GM21528 (cell line): ENCODE results near the gene ROBO2.

Experiments
- ATAC-seq: cut with Tn5 transposase; IDR thresholded peaks from one replicate; pipeline ENCODE4 v1.9.1; 2021; ENCODE audit warnings: mild to moderate bottlenecking, moderate library complexity; ENCODE audit not compliant: unreplicated experiment, low FRiP score

The ROBO2 gene

DNA sequence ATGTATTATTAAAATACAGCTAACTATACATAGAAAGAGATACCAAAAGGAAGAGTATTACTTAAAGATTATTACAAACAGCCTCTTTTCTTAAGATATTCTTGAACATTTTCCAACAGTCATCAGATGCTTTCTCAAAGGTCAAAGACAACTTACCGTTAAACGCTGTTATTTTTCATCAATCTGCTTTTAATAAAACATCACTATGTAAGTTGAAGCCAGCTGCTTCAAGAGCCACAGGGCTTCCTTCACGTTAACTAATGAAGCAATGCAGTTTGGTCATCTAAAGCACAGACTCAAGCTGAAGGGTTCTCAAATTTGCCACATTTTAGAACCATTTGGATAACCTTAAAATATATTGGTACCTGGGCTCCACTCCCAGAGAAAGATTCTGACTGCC is 578.8 kb downstream of the ROBO2 start:
- ATAC-seq = no peak

DNA sequence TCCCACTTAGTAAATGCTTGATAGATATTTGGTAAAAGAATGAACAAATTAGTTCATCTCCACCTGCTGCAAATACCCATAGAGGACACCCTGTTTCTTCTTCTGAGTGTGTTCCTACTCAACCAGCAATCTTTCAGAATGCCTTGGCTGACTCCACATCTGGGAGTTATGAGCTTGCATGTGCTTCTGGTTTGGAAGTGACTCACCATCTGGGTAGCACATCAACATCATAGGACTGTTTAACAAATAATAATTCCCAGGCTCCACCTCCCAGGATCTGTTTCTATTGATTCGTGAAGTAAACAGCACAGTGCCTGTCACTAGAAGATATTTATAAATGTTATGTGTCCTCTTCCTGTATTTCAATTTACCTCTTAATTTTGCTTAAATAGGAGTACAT is 580.1 kb downstream of the ROBO2 start:
- ATAC-seq = no peak

DNA sequence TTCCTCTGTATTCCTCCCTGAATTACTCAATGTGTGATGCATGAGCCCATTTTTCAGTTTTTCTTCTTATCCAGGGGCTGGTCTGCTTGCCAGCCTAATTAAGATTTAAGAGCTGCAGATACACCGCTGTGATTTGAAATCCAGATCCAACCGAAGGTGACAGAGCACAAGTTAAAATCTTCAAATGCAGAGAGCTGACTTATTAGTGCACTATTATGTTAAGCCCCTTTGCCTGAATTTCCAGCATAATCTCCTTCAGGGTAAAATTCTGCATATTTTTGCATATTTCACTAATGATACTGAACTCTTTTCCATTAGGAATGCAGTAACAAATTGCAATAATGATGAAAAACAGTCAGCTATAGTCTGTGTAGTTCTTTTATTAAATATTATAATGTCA is 583.6 kb downstream of the ROBO2 start:
- no peak for ATAC-seq

DNA sequence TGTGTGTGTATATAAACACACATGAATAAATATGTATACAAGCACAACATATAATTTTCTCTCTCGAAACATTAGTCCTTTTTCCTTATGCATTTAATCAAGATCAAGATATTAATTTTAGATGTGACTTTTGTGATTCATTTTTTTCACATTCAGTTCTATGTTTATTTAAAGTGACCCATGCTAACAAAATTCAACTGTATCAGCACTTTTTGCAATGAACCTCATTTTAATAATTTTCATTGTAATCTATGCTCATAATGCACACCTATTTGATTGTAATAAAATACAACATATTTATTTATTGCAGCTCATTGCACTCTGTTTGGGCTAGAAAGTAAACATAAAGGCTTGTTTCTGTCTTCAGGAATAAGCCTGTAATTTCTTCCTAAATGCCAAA is 586.3 kb downstream of the ROBO2 start:
- no peak for ATAC-seq

DNA sequence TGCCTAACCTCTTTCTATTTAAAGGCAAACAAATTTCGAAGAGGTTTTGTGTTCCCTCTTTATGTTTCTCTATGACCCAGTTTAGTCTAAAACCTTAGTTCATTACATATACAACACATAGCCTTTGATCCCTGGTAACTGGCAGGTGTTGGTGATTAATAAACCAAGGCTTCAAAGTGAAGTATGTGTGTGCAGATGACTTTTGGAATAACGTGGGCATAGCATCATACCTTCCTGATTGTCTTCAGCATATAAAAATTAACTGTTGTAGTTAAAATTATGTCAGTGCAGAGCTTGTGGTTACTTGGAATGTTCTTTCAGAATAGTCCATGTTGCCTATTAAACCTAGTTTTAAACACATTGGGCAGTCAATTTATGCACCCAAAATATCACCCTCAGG is 608.3 kb downstream of the ROBO2 start:
- no peak for ATAC-seq

DNA sequence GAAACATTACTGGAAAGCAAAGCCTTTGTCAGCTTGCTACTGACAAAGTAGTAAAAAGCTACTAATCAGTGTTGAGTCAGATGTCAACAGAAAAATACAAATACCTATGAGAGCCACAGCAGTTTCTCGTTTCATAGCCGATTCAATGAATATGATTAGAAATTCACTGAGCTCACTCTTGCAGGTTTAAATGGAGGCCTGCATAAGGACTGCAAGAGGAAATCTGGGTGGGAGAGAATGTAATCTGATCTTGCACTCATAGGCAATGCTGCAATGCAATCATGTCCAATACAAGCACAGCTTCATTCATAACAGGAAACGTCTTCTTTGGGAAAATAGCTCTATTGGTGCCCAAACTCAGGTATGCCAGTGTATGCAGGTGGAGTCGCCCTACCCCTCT is 608.8 kb downstream of the ROBO2 start:
- ATAC-seq = no peak

DNA sequence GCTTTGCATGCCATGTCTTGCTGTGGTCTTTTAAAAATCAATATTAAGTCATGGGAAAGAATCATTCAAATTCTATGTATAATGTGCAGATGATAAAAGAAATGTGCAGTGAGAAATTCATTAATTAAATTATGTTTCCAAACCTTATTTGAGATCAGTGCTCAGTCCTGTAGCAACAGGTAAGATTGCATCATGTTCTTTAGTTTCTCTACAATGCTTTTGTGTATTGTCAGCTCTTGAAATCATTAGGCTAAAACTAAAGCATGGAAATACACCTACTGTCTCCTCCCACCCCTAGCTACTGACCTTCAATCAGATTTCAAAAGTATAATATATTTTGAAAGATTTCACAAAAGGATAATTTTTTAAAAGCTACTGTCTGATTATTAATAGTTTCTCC is 612.7 kb downstream of the ROBO2 start:
- no peak for ATAC-seq

DNA sequence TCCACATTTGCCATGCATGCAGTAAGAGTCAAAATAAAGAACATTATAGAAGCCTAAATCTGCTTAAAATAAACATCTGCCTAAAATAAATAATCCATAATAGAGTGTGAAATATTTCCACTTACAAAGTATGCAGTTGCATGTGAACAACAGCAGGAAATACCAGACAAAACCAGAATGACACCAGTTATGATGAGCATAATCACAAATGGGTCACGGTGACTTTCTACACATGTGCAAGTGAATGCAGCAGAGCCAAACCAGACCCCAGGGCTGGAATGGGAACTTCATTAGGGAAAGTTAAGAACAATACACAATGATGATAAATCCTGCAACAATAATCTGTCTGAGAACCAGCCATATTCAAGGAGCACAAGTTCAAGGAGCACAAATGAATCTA is 615.5 kb downstream of the ROBO2 start:
- no peak for ATAC-seq

DNA sequence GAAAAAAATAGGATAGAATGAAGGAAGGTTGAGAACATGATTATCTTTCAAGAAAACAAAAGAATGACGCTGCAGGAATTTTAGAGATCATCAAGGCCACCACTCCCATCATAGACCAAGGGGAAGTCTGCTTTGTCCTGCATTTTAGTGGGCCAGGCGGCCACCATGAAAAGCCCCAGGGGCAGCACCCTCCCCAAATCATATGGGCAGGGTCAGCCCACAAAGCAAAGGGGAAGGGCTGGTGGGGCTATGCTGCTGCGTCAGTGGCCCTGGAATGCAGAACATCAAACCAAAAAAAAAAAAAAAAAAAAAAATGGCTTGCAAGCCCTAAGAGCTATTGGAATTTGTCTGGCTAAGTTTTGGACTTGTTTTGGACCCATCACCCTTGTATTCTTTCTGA is 620.8 kb downstream of the ROBO2 start:
- no peak for ATAC-seq

DNA sequence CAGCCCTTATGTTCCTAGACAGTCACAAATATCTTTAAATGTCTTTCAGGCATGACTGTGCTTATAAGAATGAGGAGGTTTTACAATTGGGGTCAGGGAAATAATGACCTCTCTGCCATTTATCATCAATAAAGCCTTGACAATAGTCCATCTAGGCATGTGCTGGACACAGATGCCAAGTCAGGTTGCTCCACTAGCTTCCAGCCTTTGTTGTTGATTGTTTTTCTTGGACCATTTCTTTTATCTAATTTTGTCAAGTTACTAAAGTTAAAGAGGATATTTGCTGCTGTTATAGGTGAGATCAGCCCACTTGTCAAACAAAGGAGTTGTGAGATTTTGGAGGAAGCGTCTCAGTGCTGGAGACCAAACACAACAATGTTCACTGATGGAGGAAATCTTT is 628.0 kb downstream of the ROBO2 start:
- ATAC-seq = no peak

DNA sequence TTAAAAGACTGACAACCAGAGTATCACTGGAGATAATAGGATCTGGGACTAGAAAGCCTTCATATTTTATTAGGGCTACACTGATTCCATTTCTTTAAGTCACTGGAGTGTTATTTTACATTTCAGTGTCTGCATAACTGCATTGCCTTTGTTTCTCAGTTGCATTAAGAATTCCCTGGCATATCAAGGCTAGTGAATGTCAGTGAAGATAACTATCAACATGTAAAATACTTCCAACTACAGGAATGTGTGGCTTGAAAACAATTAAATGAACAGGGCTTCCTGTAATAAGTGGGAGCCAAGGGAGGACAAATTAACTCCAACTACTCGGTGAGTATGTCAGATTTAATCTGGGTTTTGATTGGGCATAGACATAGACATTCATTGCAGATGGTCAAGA is 628.5 kb downstream of the ROBO2 start:
- no peak for ATAC-seq

DNA sequence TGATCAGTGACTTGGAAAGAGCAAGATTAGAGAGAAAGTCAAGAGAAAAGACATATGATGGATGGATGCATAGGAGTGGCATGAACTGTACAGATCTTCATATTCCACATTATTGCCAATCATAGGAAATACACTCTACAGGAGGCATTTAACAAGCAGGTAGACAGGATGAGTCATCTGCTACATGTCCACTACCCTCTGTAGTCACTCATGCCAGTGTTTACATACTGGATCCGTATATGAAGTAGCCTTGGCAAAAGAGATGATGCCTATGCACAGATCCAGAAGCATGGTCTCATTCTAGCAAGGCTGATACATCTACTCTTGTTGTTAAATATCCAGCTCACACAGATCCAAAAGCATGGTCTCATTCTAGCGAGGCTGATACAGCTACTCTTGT is 632.1 kb downstream of the ROBO2 start:
- no peak for ATAC-seq

DNA sequence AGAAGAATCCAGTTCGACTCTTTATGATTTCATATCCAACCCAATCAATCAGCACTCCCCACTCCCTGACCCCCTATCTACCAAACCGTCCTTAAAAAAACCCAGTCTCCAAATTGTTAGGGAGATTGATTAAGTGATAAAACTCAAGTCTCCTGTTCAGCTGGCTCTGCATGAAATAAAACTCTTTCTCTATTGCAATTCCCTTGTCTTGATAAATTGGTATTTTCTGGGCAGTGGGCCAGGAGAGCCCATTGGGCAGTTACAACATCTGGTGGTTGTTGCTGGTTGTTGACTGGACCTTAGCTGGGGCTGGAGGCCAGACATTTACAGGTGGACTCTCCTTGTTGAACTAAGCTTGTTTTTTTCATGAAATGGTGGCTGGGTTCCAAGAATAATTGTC is 642.3 kb downstream of the ROBO2 start:
- ATAC-seq = no peak

DNA sequence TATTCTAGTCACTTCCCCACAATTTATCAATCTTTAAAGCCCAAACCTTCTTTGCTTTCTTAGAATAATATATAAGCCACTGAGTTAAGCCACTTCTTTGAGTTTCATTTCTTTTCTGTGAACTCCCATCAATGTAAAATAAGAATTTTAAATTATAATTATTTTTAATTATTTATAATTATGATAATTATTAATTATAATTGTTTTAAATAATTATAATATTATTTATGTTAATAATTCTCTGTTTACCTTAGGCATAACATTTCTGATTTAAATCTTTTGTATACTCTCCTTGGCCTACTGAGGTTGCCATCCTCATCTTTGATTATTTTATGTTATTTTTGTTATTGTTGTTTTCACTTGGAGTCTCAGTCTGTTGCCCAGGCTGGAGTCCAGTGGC is 644.2 kb downstream of the ROBO2 start:
- no peak for ATAC-seq

DNA sequence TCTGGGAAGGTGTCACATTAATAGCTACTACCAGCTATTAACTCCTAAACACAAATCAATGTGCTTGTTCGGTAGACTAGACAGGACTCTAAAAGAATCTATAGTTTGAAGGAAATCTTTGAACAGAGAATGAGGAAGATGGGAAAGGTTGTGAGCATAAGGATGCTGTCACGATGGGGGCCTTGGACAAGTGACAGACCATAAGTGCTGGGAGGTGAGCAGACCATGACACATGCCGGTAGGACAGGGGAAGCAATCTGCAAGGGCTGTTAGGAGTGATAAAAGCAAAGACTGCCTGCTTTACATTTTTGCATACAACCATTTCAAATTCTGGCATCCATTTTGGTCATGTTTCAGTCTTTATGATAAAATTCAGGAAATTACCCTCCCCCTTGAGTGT is 645.8 kb downstream of the ROBO2 start:
- no peak for ATAC-seq

DNA sequence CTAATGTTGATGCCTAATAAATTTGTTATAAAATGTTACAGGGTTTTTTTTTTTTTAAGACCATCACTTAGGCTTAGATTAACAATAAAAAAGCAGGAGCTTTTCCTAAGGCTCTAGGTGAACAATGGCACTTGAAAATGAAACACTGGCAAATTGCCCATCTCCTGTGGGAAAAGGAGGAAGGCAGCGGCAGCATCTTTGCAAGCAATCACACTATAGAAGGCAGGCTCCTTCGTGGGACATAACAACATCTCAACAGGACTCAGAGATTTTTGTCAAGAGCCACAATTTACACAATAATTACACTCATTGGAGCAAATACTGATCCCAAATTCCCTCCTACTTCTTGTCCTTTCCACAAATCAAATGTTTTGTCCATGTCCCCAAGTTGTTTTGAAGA is 646.7 kb downstream of the ROBO2 start:
- ATAC-seq = no peak

DNA sequence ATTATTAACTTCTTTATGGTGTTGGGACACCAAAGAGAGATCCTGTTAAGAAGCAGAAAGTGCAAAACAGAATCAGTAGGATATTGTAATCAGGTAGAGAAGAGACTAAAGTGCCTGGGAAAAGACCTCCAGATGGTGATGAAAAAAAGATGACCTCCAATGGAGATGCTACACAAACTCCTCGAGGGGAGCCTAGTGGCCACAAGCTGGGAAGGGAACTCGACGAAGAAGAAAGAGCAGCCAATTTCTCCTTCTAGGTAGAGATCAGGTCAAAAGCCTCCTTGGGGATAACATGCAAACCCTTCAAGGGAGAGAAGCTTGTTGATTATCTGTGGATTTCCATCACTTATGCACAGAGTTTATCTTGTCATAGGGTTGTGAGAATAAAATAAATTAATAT is 647.6 kb downstream of the ROBO2 start:
- ATAC-seq = no peak

DNA sequence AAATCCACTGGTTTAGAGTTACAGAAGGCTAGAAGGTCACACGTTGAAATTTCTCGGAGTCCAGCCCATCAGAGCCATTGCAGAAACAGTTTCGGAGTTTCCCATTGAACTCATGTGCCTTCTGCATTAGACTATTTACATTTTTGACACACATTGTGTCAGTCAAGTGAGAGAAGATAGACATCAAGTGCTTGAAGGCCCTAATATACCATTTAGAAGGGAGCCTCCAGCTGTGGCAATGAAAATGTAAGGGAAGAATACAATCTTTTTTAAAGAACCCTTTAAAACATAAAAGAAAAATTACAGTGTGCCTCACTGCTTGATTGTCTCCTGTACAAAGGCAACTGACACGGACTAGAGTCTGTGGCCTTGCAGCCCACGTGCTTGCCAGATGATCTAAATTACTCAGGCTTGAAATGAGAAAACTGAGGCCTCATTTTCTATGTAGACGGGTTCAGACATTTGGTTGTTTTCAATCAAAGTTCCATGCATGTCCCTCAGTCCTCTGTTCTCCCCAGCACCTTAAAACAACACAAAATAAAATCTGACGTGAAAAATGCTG is 650.5 kb downstream of the ROBO2 start:
- ATAC-seq = no peak

DNA sequence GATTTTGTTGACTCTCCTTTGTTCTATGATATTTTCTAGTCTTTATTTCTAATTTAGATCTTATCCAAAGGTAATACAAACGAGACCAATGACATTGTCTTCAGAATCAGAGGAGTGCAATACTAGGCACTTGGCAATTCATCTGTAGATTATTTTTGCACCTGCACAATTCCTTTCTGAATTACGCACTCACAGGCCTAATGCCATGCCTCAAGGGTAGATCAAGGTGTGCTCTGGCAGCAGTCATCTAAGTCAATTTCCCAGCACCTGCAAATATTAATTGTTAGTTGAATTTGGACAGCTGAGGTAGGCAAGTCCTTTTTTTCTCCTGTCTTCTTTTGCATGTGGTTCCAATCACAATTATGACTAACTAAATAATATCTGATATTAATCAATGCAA is 653.2 kb downstream of the ROBO2 start:
- no peak for ATAC-seq

DNA sequence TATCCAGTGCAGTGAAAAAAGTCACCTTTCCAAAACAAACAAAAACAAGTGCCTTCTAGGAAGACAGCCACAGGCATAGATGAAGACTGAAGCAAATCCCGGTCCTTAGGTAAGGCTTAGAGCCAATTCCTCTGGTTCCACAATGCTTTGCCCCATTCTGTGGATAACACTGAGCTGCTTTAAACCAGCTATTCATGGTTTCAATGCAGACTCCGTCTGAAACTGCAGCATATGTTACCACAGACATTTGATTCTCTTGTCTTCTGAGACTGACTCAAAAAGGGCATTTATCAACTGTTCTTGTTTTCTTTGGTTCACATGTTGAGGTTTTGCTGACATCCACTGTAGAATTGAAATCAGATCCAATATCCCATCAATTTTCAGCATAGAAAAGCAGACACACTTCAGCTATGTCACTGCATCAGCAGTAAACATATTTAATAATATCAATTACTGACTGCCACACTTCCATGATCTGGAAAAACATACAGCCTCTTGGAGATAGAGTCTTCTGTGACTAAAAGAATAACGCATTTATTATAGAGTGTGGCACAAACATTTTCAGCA is 659.3 kb downstream of the ROBO2 start:
- ATAC-seq = no peak
